Liver (tissue), 9 donors: ENCODE data around the gene CIITA. TPM values are rescaled to one million over a fixed set of nuclear protein-coding genes. Genes with fewer than 3 reads are reported as not detected.

Source experiments
- DNase-seq: peaks from one replicate; pipeline ENCODE4 v3.0.0-alpha.2; 2017; ENCODE audit warnings: low spot score
- H3K27ac ChIP-seq, 2 donors: one replicate each; pipeline ENCODE4 v1.7.0; 2013; ENCODE audit warnings: inconsistent platforms in 2 of 2, low read length in 2 of 2, control low read depth in 1 of 2, low read depth in 1 of 2, mild to moderate bottlenecking in 1 of 2
- H3K27me3 ChIP-seq, 4 donors: one replicate each; pipeline versions ENCODE4 v1.6.1 to v1.7.0; 2013; ENCODE audit warnings: low read length in 3 of 4, inconsistent platforms in 1 of 4, mild to moderate bottlenecking in 1 of 4, moderate library complexity in 1 of 4; ENCODE audit not compliant: control insufficient read depth in 4 of 4, insufficient read depth in 4 of 4
- H3K36me3 ChIP-seq, 4 donors: one replicate each; pipeline versions ENCODE4 v1.6.1 to v1.7.0; 2013; ENCODE audit warnings: low read length in 3 of 4, mild to moderate bottlenecking in 3 of 4, low read depth in 1 of 4, moderate library complexity in 1 of 4; ENCODE audit not compliant: control insufficient read depth in 4 of 4, insufficient read depth in 3 of 4
- H3K4me1 ChIP-seq, 4 donors: one replicate each; pipeline versions ENCODE4 v1.6.1 to v1.7.0; 2013; ENCODE audit warnings: low read length in 3 of 4, mild to moderate bottlenecking in 3 of 4, moderate library complexity in 1 of 4; ENCODE audit not compliant: control insufficient read depth in 4 of 4, insufficient read depth in 4 of 4
- H3K4me3 ChIP-seq, 3 donors: one replicate each; pipeline versions ENCODE4 v1.6.1 to v1.7.0; 2013; ENCODE audit warnings: low read length in 3 of 3, control low read depth in 1 of 3, low read depth in 1 of 3, mild to moderate bottlenecking in 1 of 3
- H3K9ac ChIP-seq, 2 donors: one replicate each; pipeline ENCODE4 v1.7.0; 2013; ENCODE audit warnings: low read length in 2 of 2, mild to moderate bottlenecking in 2 of 2, moderate library complexity in 2 of 2, control low read depth in 1 of 2, low read depth in 1 of 2
- H3K9me3 ChIP-seq, 4 donors: one replicate each; pipeline versions ENCODE4 v1.6.1 to v1.7.0; 2013; ENCODE audit warnings: low read length in 3 of 4; ENCODE audit not compliant: control insufficient read depth in 4 of 4
- ATF3 ChIP-seq: IDR thresholded peaks from 2 replicates; pipeline ENCODE4 v1.6.1; 2016; ENCODE audit warnings: antibody characterized with exemption
- EGR1 ChIP-seq, 2 donors: IDR thresholded peaks; 2 replicates each; pipeline ENCODE4 v1.6.1; 2016 to 2018; ENCODE audit warnings: antibody characterized with exemption in 2 of 2, low read depth in 2 of 2
- FOXA1 ChIP-seq: IDR thresholded peaks from 2 replicates; pipeline ENCODE4 v1.6.1; 2016; ENCODE audit warnings: antibody characterized with exemption
- FOXA2 ChIP-seq: IDR thresholded peaks from 2 replicates; pipeline ENCODE4 v1.6.1; 2016; ENCODE audit warnings: antibody characterized with exemption
- GABPA ChIP-seq, 2 donors: IDR thresholded peaks in 1 of 2; conservative IDR thresholded peaks in 1 of 2; 2 replicates each; pipeline ENCODE4 v1.6.1; 2016; ENCODE audit warnings: antibody characterized with exemption in 2 of 2, mild to moderate bottlenecking in 1 of 2, moderate library complexity in 1 of 2
- HNF4A ChIP-seq, 2 donors: conservative IDR thresholded peaks; 2 replicates each; pipeline ENCODE4 v1.6.1; 2016; ENCODE audit warnings: antibody characterized with exemption in 2 of 2, mild to moderate bottlenecking in 2 of 2
- HNF4G ChIP-seq: IDR thresholded peaks from 2 replicates; pipeline ENCODE4 v1.6.1; 2016; ENCODE audit warnings: antibody characterized with exemption
- JUND ChIP-seq, 2 donors: IDR thresholded peaks; 2 replicates each; pipeline ENCODE4 v1.6.1; 2016; ENCODE audit warnings: antibody characterized with exemption in 2 of 2
- NR2F2 ChIP-seq: IDR thresholded peaks from 2 replicates; pipeline ENCODE4 v1.6.1; 2016; ENCODE audit warnings: antibody characterized with exemption
- RAD21 ChIP-seq, 2 donors: IDR thresholded peaks; 2 replicates each; pipeline ENCODE4 v1.6.1; 2016; ENCODE audit warnings: antibody characterized with exemption in 2 of 2, mild to moderate bottlenecking in 2 of 2
- REST ChIP-seq: IDR thresholded peaks from 2 replicates; pipeline ENCODE4 v1.6.1; 2016; ENCODE audit warnings: antibody characterized with exemption, mild to moderate bottlenecking
- RXRA ChIP-seq, 2 donors: IDR thresholded peaks; 2 replicates each; pipeline ENCODE4 v1.6.1; 2017 to 2018; ENCODE audit warnings: antibody characterized with exemption in 2 of 2, mild to moderate bottlenecking in 1 of 2
- SP1 ChIP-seq: IDR thresholded peaks from 2 replicates; pipeline ENCODE4 v1.6.1; 2018; ENCODE audit warnings: antibody characterized with exemption, mild to moderate bottlenecking
- TAF1 ChIP-seq: conservative IDR thresholded peaks from 2 replicates; pipeline ENCODE4 v1.6.1; 2016; ENCODE audit warnings: antibody characterized with exemption, mild to moderate bottlenecking
- YY1 ChIP-seq: IDR thresholded peaks from 2 replicates; pipeline ENCODE4 v1.6.1; 2016; ENCODE audit warnings: antibody characterized with exemption, mild to moderate bottlenecking
- ZBTB33 ChIP-seq: IDR thresholded peaks from 2 replicates; pipeline ENCODE4 v1.6.1; 2016; ENCODE audit warnings: antibody characterized with exemption
- WGBS: extraction: QIAGEN DNeasy Blood & Tissue Kit; methylation state at CpG from one replicate; pipeline ENCODE4 v1.1.7; 2013; 5-methylcytosine and 5-hydroxymethylcytosine counted together
- polyA plus RNA-seq, 2 donors: library from polyadenylated mRNA; stranded (reverse) in 1 of 2; unstranded in 1 of 2; fragments of 200-250 nt in 1 of 2; fragments of >200 nt in 1 of 2; fragmentation: Nextera tagmentation in 1 of 2; extraction: Ambion mirVana in 1 of 2; gene quantifications; one replicate each; pipeline versions ENCODE4 v1.2.1 to v1.2.3, GENCODE V29; 2013 to 2015
- total RNA-seq, 2 donors: library from RNA; depleted of rRNA; stranded (reverse); fragments of >200 nt; gene quantifications; one replicate each; pipeline ENCODE4 v1.2.3, GENCODE V29; 2014
- TF ChIP-seq, protein P1 (sequence below): fragments of 150-350 bp; IDR thresholded peaks from 2 replicates; pipeline ENCODE4 v1.5.1; 2017; ENCODE audit warnings: improper control_type of control experiment, low read depth, low read length; ENCODE audit not compliant: missing input control
- TF ChIP-seq, protein P2 (sequence below): IDR thresholded peaks from 2 replicates; pipeline ENCODE4 v1.6.1; 2016; ENCODE audit warnings: antibody characterized with exemption
- donor health status: healthy.
- donor health status: healthy.
- donor health status: healthy.
- donor health status: healthy.
- donor health status: healthy.

Gene CIITA
- total and polyA plus RNA-seq, 4 donors = 1.6 to 4.2 (median 2.2) TPM

- Histone ChIP-seq H3K4me1 (peaks cover 18 to 97% (median 86%) of the 10 kb centered on the region in 4 donors), H3K9ac (no peak overlapping the region), H3K4me3 (no peak overlapping the region), H3K27me3 (no peaks in the 10 kb centered on the region), H3K27ac (peak overlapping the region in 1 of 2 donors; percentile 14), H3K36me3 (peaks cover 1 to 9% (median 4%) of the 10 kb centered on the region in 4 donors), H3K9me3 (no peaks in the 10 kb centered on the region)
- TF ChIP-seq GABPA (IDR thresholded peaks at IDR 0.05 in 1 of 2, conservative IDR thresholded peaks at IDR 0.05 in 1 of 2) = no peak
- no peak for TF ChIP-seq YY1
- TF ChIP-seq REST = no peak
- TF ChIP-seq EGR1 (IDR thresholded peaks at IDR 0.05; ENCODE audit: low read depth in 2 of 2) = no peak
- TF ChIP-seq RXRA (IDR thresholded peaks at IDR 0.05) = no peak
- TF ChIP-seq ATF3 = no peak
- no peak for TF ChIP-seq ZBTB33
- no peak for TF ChIP-seq HNF4A (conservative IDR thresholded peaks at IDR 0.05)
- TF ChIP-seq NR2F2 = no peak
- no peak for TF ChIP-seq FOXA1
- TF ChIP-seq RAD21 (IDR thresholded peaks at IDR 0.05) = no peak
- no peak for TF ChIP-seq HNF4G
- TF ChIP-seq, protein P1, sequence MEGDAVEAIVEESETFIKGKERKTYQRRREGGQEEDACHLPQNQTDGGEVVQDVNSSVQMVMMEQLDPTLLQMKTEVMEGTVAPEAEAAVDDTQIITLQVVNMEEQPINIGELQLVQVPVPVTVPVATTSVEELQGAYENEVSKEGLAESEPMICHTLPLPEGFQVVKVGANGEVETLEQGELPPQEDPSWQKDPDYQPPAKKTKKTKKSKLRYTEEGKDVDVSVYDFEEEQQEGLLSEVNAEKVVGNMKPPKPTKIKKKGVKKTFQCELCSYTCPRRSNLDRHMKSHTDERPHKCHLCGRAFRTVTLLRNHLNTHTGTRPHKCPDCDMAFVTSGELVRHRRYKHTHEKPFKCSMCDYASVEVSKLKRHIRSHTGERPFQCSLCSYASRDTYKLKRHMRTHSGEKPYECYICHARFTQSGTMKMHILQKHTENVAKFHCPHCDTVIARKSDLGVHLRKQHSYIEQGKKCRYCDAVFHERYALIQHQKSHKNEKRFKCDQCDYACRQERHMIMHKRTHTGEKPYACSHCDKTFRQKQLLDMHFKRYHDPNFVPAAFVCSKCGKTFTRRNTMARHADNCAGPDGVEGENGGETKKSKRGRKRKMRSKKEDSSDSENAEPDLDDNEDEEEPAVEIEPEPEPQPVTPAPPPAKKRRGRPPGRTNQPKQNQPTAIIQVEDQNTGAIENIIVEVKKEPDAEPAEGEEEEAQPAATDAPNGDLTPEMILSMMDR = no peak
- no peak for TF ChIP-seq JUND (IDR thresholded peaks at IDR 0.05)
- no peak for TF ChIP-seq FOXA2
- TF ChIP-seq TAF1 = no peak
- TF ChIP-seq, protein P2, sequence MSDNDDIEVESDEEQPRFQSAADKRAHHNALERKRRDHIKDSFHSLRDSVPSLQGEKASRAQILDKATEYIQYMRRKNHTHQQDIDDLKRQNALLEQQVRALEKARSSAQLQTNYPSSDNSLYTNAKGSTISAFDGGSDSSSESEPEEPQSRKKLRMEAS = no peak
- TF ChIP-seq SP1 = no peak
- WGBS = 64% methylated on average over 4 of the region's 4 CpGs
- no peak for DNase-seq
These were observed 49.1 kb downstream of the CIITA start for GRCh38 chr16:10926094-10926493.
